H1 (cell line): ENCODE measurements around the gene SYCE1L.

Source experiments
- BRCA1 ChIP-seq: IDR thresholded peaks from 2 replicates; pipeline ENCODE4 v1.6.1; 2012; ENCODE audit warnings: low read depth, low read length, improper control_type of control experiment
- CTCF ChIP-seq, 3 experiments: IDR thresholded peaks; 1 replicate in 2 of 3; 2 replicates in 1 of 3; pipeline versions ENCODE4 v1.5.1 to v1.6.1; 2011; ENCODE audit warnings: low read length in 3 of 3, mild to moderate bottlenecking in 3 of 3, inconsistent platforms in 2 of 3, low read depth in 1 of 3, moderate library complexity in 1 of 3; ENCODE audit not compliant: insufficient read depth in 1 of 3; ENCODE audit errors: control extremely low read depth in 1 of 3
- EP300 ChIP-seq, 2 experiments: IDR thresholded peaks; 1 replicate in 1 of 2; 2 replicates in 1 of 2; pipeline ENCODE4 v1.6.1; 2011 to 2012; ENCODE audit warnings: low read depth in 2 of 2, low read length in 2 of 2, mild to moderate bottlenecking in 2 of 2, borderline replicate concordance in 1 of 2, inconsistent platforms in 1 of 2, moderate library complexity in 1 of 2
- NANOG ChIP-seq: IDR thresholded peaks from 2 replicates; pipeline ENCODE4 v1.6.1; 2011; ENCODE audit warnings: low read length, low read depth, mild to moderate bottlenecking, inconsistent platforms; ENCODE audit not compliant: insufficient read depth, poor library complexity, severe bottlenecking
- RFX5 ChIP-seq: IDR thresholded peaks from 2 replicates; pipeline ENCODE4 v1.6.1; 2011; ENCODE audit warnings: low read depth, low read length, improper control_type of control experiment, borderline replicate concordance
- SIRT6 ChIP-seq: IDR thresholded peaks from one replicate; pipeline ENCODE4 v1.7.1; 2012; ENCODE audit warnings: low read length, inconsistent platforms
- YY1 ChIP-seq: IDR thresholded peaks from 2 replicates; pipeline ENCODE4 v1.6.1; 2011; ENCODE audit warnings: low read depth, mild to moderate bottlenecking, low read length

GRCh38 chr16:77250400-77250799 lies 51.2 kb downstream of the SYCE1L start:
- TF ChIP-seq RFX5 (no peak), SIRT6 (no peak), YY1 (no peak), BRCA1 (no peak), NANOG (no peak), EP300 (IDR thresholded peaks at IDR 0.05; ENCODE audit: borderline replicate concordance in 1 of 2, low read depth in 2 of 2, low read length in 2 of 2) (no peak), CTCF (IDR thresholded peaks at IDR 0.05; ENCODE audit: control extremely low read depth in 1 of 3, insufficient read depth in 1 of 3, low read depth in 1 of 3, low read length in 3 of 3) (no peak)
